ENCODE measurements around the gene ATXN2. TPM values are rescaled to one million over a fixed set of nuclear protein-coding genes. Genes with fewer than 3 reads are reported as not detected.
"Not testable (repeated sequence)": the region's sequence is repeated elsewhere in the genome, so short reads cannot be mapped to it uniquely, and the experiment has no call there.

The ATXN2 gene
- total and polyA plus RNA-seq, 2 donors from 2014 or later = 27.1 to 56.5 TPM

DNA sequence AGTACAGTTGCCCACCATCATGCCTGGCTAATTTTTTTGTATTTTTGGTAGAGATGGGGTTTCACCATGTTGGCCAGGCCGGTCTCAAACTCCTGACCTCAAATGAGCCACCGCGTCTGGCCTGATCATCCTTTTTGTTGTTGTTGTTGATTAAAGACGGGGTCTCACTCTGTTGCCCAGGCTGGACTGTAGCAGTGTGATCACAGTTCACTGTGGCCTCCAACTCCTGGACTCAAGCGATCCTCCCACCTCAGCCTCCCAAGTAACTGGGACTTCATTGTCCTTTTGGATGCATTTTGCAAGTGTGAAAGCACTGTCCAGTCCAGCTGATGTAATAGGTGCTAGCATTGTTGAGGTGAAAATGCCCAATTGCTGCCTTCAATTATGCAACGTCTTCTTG lies 27.1 kb upstream of the ATXN2 start:
- Histone ChIP-seq H3K9ac (ENCODE audit: low read length in 3 of 3) (no peak overlapping the region), H3K4me1 (ENCODE audit: control insufficient read depth in 2 of 3, insufficient read depth in 2 of 3, low read depth in 1 of 3, low read length in 3 of 3) (no peaks in the 10 kb centered on the region), H3K9me3 (ENCODE audit: control insufficient read depth in 2 of 3, insufficient read depth in 1 of 3, low read length in 3 of 3) (no peaks in the 10 kb centered on the region), H3K27me3 (ENCODE audit: control insufficient read depth, insufficient read depth, low read length) (no peaks in the 10 kb centered on the region), H3K4me3 (ENCODE audit: low read length in 3 of 3) (no peak overlapping the region), H3K27ac (ENCODE audit: low read depth in 2 of 2, low read length in 2 of 2) (no peak overlapping the region), H3K36me3 (ENCODE audit: control insufficient read depth in 2 of 3, insufficient read depth in 3 of 3, low read length in 3 of 3) (no peaks in the 10 kb centered on the region)
- TF ChIP-seq, protein P1, sequence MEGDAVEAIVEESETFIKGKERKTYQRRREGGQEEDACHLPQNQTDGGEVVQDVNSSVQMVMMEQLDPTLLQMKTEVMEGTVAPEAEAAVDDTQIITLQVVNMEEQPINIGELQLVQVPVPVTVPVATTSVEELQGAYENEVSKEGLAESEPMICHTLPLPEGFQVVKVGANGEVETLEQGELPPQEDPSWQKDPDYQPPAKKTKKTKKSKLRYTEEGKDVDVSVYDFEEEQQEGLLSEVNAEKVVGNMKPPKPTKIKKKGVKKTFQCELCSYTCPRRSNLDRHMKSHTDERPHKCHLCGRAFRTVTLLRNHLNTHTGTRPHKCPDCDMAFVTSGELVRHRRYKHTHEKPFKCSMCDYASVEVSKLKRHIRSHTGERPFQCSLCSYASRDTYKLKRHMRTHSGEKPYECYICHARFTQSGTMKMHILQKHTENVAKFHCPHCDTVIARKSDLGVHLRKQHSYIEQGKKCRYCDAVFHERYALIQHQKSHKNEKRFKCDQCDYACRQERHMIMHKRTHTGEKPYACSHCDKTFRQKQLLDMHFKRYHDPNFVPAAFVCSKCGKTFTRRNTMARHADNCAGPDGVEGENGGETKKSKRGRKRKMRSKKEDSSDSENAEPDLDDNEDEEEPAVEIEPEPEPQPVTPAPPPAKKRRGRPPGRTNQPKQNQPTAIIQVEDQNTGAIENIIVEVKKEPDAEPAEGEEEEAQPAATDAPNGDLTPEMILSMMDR (IDR thresholded peaks at IDR 0.05; ENCODE audit: borderline replicate concordance, extremely low read depth, insufficient read depth) = no peak
- no peak for DNase-seq
- FAIRE-seq = no peak
- intact Hi-C loops (cut with DNase I) = no loop called here

DNA sequence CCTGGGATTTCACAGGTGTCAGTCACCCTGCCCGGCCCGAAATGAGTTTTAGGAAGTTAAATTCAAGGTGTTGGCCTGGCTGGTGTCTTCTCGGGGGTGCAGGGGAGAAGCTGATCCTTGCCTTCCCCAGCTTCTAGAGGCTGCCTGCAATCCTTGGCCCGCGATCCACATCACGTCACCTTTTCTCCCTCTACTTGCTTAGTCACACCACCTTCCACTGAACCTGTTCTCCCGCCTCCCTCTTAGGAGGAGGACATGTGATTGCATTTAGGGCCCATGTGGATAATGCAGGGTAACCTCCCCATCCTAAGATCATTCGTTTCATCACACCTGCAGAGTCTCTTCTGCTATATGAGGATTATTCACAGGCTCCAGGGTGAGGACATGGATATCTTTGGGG lies 25.4 kb upstream of the ATXN2 start:
- Histone ChIP-seq H3K27me3 (ENCODE audit: control insufficient read depth, insufficient read depth, low read length) (no peaks in the 10 kb centered on the region), H3K36me3 (ENCODE audit: control insufficient read depth in 2 of 3, insufficient read depth in 3 of 3, low read length in 3 of 3) (no peaks in the 10 kb centered on the region), H3K9me3 (ENCODE audit: control insufficient read depth in 2 of 3, insufficient read depth in 1 of 3, low read length in 3 of 3) (no peaks in the 10 kb centered on the region), H3K4me1 (ENCODE audit: control insufficient read depth in 2 of 3, insufficient read depth in 2 of 3, low read depth in 1 of 3, low read length in 3 of 3) (no peaks in the 10 kb centered on the region), H3K4me3 (ENCODE audit: low read length in 3 of 3) (no peak overlapping the region), H3K27ac (ENCODE audit: low read depth in 2 of 2, low read length in 2 of 2) (no peak overlapping the region), H3K9ac (ENCODE audit: low read length in 3 of 3) (no peak overlapping the region)
- DNase-seq (peak in 1 of 5 donors; percentile 32), FAIRE-seq (no peak)
- intact Hi-C loops (cut with DNase I) = no loop called here
- TF ChIP-seq, protein P1 (IDR thresholded peaks at IDR 0.05; ENCODE audit: borderline replicate concordance, extremely low read depth, insufficient read depth) = no peak

DNA sequence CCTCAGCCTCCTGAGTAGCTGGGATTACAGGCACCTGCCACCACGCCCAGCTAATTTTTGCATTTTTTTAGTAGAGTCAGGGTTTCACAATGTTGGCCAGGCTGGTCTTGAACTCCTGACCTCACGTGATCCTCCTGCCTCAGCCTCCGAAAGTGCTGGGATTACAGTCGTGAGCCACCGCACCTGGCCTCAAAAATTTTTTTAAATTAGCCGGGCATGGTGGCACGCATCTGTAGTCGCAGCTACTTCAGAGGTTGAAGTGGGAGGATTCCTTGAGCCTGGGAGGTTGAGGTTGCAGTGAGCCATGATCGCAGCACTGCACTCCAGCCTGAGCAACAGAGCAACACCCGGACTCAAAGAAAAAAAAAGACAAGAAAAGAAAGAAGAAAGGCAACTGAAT lies 18.7 kb upstream of the ATXN2 start:
- FAIRE-seq; intact Hi-C loops (cut with DNase I); H3K9me3 ChIP-seq (ENCODE audit: control insufficient read depth in 2 of 3, insufficient read depth in 1 of 3, low read length in 3 of 3); DNase-seq; H3K4me1 ChIP-seq (ENCODE audit: control insufficient read depth in 2 of 3, insufficient read depth in 2 of 3, low read depth in 1 of 3, low read length in 3 of 3); H3K27ac ChIP-seq (ENCODE audit: low read depth in 2 of 2, low read length in 2 of 2); H3K36me3 ChIP-seq (ENCODE audit: control insufficient read depth in 2 of 3, insufficient read depth in 3 of 3, low read length in 3 of 3); H3K27me3 ChIP-seq (ENCODE audit: control insufficient read depth, insufficient read depth, low read length); H3K9ac ChIP-seq (ENCODE audit: low read length in 3 of 3); H3K4me3 ChIP-seq (ENCODE audit: low read length in 3 of 3): not testable (repeated sequence)

DNA sequence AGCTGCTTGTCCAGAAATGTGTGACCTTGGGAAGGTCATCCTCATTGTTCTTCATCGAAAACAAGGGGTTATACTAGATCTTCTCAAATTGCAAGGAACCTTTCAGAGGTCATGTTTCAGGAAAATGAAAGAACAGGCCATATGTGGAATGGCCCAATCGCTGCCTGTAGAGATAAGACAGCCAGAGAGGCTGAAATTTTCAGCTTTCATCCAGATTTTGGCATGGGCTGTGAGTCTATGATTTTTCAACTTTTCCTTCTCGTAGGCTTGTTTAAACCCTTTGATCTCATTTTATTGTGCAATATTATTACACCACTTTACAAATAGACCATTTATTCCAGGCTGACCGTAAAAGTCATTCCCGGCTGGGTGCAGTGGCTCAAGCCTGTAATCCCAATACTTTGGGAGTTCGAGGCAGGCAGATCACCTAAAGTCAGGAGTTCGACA lies 17.1 kb upstream of the ATXN2 start:
- H3K9ac ChIP-seq (ENCODE audit: low read length in 3 of 3) = no peak overlapping the region
- H3K4me3 ChIP-seq (ENCODE audit: low read length in 3 of 3) = no peak overlapping the region
- TF ChIP-seq, protein P1 (IDR thresholded peaks at IDR 0.05; ENCODE audit: borderline replicate concordance, extremely low read depth, insufficient read depth) = no peak
- H3K27ac ChIP-seq (ENCODE audit: low read depth in 2 of 2, low read length in 2 of 2) = no peak overlapping the region
- H3K9me3 ChIP-seq (ENCODE audit: control insufficient read depth in 2 of 3, insufficient read depth in 1 of 3, low read length in 3 of 3) = no peaks in the 10 kb centered on the region
- intact Hi-C loops (cut with DNase I) = no loop called here
- no peaks in the 10 kb centered on the region for H3K27me3 ChIP-seq (ENCODE audit: control insufficient read depth, insufficient read depth, low read length)
- DNase-seq (no peak), FAIRE-seq (no peak)
- no peaks in the 10 kb centered on the region for H3K36me3 ChIP-seq (ENCODE audit: control insufficient read depth in 2 of 3, insufficient read depth in 3 of 3, low read length in 3 of 3)
- H3K4me1 ChIP-seq (ENCODE audit: control insufficient read depth in 2 of 3, insufficient read depth in 2 of 3, low read depth in 1 of 3, low read length in 3 of 3) = no peaks in the 10 kb centered on the region
